HG03378 (cell line): Measurements from ENCODE around the gene KLHL15.
A peak's percentile ranks its signal among the peaks of the same experiment; 100 is the strongest.
"Not testable (repeated sequence)": the region's sequence is repeated elsewhere in the genome, so short reads cannot be mapped to it uniquely, and the experiment has no call there.

Experiments used
- ATAC-seq: cut with Tn5 transposase; IDR thresholded peaks from one replicate; pipeline ENCODE4 v1.9.1; 2021; ENCODE audit warnings: mild to moderate bottlenecking, moderate library complexity; ENCODE audit not compliant: unreplicated experiment

Gene KLHL15, protein sequence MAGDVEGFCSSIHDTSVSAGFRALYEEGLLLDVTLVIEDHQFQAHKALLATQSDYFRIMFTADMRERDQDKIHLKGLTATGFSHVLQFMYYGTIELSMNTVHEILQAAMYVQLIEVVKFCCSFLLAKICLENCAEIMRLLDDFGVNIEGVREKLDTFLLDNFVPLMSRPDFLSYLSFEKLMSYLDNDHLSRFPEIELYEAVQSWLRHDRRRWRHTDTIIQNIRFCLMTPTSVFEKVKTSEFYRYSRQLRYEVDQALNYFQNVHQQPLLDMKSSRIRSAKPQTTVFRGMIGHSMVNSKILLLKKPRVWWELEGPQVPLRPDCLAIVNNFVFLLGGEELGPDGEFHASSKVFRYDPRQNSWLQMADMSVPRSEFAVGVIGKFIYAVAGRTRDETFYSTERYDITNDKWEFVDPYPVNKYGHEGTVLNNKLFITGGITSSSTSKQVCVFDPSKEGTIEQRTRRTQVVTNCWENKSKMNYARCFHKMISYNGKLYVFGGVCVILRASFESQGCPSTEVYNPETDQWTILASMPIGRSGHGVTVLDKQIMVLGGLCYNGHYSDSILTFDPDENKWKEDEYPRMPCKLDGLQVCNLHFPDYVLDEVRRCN

DNA sequence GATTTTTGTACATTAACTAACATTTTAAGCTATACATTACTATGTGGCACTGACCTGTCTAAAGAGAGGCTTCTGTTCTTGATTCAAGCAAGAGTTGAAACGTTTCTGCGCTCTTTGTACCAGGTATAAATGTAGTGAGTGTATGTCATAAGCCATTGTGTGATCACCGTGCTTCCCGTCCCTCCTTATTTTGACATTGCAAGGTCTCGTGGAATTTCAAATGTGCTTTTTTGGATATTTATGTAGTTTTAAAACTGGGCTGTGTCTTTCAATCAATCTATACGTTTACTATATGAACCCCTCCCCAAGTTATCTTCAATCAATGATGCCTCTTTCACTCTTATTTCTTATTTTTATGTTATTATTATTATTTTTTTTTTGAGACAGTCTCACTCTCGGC is at the start of gene KLHL15:
TSS of gene KLHL15 (minus strand) at position 101 of the 400 bp plus-strand sequence. CDS start 20,493 bp downstream, outside the sequence.
- ATAC-seq: no peak

DNA sequence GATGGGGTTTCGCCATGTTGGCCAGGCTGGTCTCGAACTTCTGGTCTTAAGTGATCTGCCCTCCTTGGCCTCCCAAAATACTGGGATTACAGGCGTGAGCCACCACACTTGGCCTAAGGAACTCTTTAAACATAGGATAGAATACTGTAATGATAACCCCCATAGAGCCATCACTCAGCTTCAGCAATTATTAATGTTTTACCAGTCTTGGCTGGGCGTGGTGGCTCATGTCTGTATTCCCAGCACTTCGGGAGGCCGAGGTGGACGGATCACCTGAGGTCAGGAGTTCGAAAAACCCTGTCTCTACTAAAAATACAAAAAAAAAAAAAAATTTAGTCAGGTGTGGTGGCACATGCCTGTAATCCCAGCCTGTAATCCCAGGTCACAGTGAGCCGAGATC is 42.9 kb upstream of the KLHL15 start:
- no peak for ATAC-seq

DNA sequence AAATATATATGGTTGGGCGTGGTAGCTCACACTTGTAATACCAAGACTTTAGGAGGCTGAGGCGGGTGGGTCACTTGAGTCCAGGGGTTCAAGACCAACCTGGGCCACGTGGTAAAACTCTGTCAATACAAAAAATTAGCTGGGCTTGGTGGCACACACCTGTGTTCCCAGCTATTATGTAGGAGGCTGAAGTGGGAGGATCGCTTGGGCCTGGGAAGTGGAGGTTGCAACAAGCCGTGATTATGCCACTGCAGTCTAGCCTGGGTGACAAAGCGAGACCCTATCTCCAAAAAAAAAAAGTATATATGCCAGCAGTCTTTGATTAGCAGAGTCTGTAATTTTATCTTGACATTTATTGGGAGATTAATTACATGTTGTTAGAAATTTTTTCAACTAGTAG is 36.5 kb upstream of the KLHL15 start:
- ATAC-seq: no peak

DNA sequence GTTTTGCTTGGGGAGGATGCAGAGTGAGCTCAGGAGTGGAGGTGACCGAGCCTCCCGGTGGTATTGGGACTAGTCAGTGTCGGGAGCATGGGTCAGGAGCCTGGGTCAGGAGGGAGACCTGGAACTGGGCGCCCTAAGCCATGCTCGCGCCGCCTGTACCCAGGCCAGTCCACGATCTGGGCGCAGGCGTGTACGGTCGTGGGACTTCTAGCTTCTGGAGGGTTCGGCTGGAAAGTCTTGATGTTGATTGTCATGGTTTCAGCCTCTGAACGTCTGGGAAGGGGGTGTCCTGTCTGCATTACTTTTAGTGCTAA is 28.0 kb upstream of the KLHL15 start:
- peak; percentile 5 for ATAC-seq

DNA sequence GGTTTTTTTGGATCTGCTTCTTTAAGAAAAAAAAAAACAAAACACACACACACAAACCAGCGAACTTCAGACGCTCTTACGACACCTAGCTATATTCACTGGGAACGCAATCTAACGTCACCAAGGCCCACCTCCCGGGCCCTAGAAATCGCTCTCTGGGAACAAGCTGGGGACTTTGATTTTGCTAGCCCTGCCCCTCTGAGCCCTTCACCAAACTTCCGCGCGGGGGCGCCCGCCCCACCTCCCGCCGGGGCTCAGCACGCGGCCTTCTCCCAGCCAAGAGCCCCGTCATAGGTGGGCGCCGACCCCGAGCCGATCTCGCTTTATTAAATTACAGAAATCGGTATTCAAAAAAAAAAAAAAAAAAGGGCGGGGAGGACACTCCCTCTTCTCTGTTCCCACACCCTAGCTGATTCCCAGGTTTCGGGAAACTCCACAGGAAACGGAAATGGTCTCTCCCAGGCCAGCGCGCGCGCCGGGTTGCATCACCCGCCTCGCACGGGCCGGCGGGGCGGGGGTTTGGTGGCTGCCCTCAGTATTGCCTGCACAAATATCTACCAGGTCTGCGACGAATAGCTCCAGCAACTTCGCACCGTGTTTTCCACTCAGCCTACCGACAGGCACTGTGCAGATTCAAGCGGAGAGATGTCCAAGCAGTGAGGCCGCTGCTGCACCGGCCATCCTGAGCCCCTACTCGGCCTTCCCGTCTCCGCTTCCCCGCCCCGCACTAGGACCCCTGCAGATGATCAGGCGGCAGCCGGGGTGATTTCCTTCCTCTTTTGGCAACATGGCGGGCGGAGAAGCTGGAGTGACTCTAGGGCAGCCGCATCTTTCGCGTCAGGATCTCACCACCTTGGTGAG is 27.4 kb upstream of the KLHL15 start, which contains the start of gene EIF2S3:
TSS of gene EIF2S3 (plus strand) at position 775 of the 861 bp plus-strand sequence. CDS start at position 788, 13 bp downstream.
- peak; percentile 95 for ATAC-seq

DNA sequence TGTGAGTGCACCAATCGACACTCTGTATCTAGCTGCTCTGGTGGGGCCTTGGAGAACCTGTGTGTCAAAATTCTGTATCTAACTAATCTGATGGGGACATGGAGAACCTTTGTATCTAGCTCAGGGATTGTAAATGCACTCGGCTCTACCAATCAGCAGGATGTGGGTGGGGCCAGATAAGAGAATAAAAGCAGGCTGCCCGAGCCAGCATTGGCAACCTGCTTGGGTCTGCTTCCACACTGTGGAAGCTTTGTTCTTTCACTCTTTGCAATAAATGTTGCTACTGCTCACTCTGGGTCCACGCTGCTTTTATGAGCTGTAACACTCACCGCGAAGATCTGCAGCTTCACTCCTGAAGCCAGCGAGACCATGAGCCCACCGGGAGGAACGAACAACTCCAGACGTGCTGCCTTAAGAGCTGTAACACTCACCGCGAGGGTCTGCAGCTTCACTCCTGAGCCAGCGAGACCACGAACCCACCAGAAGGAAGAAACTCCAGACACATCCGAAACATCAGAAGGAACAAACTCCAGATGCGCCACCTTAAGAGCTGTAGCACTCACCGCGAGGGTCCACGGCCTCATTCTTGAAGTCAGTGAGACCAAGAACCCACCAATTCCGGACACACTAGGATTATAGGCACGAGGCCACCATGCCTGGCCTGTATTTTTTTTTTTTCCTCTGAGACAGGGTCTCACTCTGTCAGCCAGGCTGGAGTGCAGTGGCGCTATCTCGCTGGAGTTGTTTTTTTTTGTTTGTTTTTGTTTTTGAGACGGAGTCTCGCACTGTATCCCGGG is 23.7 kb upstream of the KLHL15 start:
- ATAC-seq: not testable (repeated sequence)

DNA sequence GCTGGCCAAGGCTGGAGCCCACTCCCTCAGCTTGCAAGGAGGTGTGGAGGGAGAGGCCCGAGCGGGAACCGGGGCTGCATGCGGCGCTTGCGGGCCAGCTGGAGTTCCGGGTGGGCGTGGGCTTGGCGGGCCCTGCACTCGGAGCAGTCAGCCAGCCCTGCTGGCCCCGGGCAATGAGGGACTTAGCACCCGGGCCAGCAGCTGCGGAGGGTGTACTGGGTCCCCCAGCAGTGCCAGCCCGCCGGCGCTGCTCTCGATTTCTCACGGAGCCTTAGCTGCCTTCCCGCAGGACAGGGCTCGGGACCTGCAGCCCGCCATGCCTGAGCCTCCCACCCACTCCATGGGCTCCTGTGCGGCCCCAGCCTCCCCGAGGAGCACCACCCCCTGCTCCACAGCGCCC is 22.7 kb upstream of the KLHL15 start:
- ATAC-seq: not testable (repeated sequence)

DNA sequence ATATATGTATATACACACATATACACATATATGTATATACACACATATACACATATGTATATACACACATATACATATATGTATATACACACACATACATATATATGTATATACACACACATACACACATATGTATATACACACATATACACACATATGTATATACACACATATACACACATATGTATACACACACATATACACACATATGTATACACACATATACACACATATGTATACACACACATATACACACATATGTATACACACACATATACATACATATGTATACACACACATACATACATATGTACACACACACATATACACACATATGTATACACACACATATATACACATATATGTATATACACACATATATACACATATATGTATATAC is 19.1 kb upstream of the KLHL15 start:
- not testable (repeated sequence) for ATAC-seq

DNA sequence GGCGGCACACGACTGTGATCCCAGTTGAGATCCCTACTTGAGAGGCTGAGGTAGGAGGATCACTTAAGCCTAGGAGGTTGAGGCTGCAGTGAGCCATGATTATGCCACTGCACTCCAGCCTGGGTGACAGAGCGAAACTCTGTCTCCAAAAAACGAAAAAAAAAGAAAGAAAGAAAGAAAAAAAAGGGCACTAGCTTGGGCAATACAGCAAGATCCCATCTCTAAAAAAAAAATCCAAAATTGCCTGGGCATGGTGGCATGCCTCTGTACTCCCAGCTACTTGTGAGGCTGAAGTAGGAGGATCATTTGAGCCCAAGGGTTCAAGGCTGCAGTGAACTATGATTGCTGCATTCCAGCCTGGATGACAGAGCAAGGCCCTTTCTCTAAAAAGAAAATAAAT is 10.7 kb upstream of the KLHL15 start:
- ATAC-seq: no peak

DNA sequence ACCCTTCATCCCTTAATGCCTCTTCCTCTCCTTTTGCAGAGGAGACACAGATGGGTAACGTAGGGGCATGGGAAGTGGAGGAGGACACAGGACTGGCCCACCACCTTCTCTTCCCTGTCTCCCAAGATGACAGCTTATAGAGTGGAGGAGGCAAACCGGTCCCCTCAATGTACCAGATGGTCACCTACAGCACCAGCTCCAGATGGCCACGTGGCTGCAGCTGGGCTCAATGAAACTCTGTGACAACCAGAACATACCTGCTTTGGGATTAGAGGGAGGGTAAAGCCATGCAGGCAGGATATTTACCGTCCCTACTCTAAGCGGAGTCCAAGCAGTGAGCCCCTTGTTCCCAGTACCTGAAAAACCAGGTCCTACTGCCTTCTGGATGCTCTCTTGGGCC is 7.5 kb upstream of the KLHL15 start:
- no peak for ATAC-seq

DNA sequence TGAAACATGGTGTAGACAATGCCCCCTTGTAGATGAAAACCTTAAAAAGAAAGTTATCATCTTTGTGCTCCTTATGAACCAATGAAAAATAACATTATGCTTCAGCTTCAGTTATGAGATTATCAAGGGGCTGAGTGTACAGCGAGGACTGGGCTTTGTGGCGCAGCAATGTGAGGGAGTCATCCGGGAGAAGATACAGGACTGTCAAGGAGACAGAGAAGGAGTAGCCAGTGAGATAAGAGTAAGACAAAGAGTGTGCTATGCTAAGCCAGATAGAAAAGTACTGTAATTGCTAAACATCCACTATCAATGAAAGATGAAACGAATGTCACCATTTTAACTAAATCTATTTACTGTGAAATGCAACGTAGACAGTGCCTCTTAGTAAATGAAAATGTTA is 3.6 kb upstream of the KLHL15 start:
- ATAC-seq: no peak

DNA sequence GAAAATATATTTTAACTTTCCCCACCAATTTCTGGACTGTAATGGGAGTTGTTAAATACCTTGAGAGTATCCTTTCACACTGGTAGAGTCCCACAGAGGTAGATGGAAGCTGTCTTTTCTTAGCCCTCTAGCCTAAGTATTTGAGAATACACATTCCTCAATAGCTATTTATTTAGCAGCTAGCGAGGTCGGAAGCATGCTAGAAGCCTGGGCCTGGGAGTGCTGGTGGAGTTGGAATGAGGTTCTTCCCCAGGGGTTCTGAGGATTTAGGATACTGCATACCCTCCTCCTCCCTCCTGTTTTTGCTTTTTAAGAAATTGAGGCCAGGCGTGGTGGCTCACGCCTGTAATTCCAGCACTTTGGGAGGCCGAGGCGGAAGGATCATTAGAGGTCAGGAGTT is 999 bp upstream of the KLHL15 start:
- ATAC-seq: no peak

DNA sequence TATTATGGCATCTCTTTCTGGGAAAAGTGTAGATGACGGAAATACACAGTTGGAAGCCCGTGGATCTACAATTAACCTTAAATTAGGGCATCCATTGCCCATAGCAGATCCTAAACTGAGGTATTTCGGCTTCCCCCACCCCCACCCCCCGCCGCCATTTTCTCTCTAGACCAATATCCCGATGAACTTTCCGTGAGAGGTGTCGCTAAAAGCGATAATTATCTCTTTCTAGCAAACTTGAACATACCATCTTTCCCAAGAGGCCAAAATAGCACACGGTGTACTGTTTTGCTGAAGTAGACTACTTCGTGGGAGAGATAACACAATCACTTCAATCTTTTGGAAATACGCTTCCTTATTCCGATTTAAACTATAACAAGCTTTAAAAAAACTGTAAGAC is 554 bp downstream of the KLHL15 start:
- no peak for ATAC-seq

DNA sequence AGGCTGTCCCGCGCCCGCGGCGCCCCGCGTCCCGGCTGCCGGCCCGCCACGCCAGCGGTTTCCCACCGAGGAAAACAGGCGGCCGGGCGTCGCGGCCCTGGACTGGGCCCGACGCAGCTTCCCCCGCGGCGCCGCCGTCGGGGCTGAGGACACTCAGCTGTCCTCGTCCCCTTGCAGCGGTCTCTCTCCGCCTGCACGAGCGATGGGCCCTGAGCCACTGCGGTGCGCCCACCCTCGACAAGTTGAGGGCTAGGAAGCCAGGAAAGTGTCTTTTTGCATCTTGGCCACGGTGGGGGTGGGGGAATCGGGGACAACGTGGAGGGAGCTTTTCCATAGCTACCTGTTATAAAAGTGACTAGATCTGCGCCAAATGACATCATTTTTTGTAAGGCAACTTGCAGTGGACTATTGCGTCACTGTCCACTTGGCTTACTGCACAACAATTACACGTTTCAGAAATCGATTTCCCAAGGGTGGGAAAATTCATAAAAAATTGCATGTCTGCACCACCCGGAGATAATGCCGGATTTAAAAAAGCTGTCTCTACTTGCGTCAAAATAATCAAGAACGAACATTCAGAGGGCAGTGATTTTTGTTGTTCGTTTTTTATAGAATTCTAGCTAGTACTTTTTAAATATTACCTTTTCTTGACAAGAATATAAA is 1.1 kb downstream of the KLHL15 start:
- ATAC-seq: peak; percentile 17

DNA sequence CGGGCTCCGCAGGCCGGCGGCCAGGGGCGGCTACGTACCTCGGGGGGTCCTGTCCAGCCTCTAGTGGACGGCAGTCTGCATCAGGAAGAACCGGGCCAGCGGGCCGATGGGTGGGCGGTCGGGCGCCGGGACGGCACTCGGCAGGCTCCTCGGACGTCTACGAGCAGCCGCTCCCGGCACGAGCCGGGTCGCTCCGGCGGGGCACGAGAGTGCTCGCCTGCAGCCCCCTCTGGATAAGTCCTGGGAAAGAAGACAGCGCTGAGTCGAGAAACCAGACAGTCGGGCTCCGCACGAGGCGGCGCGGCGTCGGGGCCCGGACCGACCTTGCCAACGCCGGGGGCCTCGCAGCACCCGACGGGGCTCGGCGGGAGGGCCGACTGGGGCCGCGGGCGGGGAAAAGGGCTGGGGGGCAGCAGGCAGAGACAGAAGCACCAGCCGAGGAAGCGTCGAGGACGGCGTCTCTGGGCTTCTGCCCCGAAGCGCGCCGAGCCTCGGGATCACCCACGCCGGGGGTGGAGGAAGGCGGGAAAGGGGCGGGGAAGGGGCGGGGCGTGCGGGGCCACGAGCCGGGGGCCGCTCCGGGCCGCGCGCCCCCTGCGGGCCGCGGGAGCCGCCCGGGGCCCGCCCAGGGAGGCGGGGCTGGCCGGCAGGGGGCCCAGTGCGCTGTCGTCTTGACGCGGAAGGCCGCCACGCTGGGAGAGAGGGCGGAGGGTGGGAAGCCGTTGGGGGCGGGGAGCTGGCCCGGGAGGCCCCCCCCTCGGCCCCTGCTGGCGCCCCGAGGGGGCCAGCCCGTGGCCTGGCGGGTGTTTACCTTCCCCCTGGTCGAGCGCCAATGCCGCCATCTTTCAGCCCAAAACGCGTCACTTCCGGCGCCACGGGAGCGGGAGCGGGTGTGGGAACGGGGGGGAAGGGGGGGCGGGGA is 1.9 kb downstream of the KLHL15 start:
- peak; percentile 61 for ATAC-seq

DNA sequence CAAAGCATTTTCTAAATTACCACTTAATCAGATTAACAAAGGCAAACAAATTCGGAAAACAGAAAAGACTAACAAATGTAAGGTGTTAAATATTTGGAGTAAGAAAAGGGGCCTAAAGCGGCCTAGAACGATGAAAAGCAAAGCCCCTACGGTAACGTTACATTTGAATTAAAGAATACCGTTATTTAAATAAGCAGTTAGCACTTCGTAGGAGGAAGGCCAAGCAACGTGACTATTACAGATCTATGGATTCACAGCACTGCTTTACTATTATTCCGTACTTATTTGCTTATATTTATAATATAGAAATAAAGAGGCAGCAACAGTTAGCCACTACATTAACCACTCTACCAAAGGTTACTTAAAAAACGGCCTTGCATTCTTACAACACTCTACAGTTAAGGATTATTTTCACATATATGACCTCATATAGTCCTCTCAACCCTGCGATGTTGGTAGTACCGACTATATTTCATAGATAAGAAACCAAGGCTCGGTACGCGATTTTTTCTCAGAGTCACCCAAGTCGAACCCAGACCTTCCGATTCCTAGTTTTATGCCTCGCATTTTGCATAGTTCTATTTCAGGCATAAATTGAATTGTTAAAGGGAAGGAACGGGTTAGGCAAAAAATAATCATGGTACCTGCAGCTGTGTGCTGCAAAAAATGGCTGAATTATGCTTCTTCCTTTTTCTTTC is 2.9 kb downstream of the KLHL15 start:
- no peak for ATAC-seq

DNA sequence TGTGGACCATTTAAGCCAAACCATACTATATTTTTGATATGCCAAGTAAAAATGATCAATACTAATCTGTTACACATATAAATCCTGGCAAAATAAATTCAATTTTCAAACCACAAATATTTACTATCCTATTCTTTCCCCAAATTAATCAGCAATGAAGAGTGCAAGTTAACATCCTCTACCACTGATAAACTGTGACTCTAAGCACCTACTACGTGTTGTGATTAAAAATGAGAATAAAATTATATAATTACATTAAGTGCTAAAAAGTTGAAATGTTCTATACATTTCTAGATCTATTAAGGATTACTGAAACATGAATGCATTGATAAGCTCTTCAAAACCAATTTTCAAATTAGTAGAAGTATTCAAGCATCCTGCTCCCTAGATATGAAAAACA is 3.4 kb downstream of the KLHL15 start:
- ATAC-seq: no peak

DNA sequence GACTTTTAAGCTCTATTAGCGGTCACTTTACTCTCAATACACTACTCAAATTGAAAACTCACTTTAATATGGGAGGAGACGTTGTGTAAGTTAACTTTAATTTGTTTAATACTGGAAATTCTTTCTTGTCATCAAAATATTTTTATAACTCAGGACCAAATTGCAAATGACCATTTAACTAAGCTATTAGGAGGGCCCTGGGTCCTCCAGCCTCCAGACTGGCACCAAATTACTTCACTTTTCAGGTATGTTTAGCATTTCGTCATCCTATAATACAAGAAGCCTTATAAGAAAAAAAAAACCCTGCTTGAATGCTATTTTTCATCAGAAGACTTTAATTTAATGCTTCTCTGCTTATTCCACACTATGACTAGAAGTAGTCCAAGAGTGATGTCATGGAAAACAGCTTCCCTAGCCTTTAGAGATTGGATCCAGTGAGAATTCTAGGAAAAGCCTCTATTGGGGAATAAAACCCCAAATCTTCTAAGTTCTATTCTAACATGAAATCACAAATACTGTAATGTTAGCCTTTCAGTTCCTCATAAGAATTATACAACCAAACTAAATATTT is 6.6 kb downstream of the KLHL15 start:
- no peak for ATAC-seq
